Stimulated activated CD4-positive, alpha-beta T cell treated with anti-CD3 and anti-CD28 coated beads, Interleukin-4, amount 100 ng/mL, for 48 hours (primary cell): ENCODE data around the gene DAB1.
"Not testable (repeated sequence)": the region's sequence is repeated elsewhere in the genome, so short reads cannot be mapped to it uniquely, and the experiment has no call there.

Source experiments
- DNase-seq, 2 donors: peaks; one replicate each; pipeline ENCODE4 v3.0.0-alpha.2; 2020; ENCODE audit warnings: low read depth in 2 of 2

DAB1 gene

GRCh38 chr1:57220905-57221304 is 203.0 kb downstream of the DAB1 start:
- not testable (repeated sequence) for DNase-seq

DNA sequence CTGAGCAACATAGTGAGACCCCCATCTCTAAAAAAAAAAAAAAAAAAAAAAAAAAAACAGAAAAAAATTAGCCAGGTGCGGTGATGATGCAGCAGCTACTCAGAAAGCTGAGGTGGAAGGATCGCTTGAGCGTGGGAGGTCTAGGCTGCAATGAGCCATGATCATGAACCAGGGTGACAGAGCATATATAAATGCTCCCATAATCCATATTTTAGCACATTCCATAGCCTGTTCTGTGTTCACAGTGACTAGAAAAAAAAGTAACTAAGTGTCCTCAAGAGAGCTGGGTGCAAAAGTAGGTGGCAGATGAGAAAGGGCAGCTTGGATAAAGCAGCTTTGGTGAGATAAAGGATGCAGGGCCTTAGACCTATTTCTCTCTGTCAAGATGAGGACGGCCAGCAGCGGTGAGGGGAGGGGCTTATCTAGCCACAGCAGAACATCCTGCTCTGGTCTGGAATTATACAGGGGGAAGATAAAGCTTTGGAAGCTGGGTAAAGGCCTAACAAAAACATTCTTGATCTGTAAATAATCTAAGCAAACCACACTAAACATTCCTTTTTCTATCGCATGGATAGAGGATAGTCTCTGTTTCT is 205.3 kb downstream of the DAB1 start:
- no peak for DNase-seq

DNA sequence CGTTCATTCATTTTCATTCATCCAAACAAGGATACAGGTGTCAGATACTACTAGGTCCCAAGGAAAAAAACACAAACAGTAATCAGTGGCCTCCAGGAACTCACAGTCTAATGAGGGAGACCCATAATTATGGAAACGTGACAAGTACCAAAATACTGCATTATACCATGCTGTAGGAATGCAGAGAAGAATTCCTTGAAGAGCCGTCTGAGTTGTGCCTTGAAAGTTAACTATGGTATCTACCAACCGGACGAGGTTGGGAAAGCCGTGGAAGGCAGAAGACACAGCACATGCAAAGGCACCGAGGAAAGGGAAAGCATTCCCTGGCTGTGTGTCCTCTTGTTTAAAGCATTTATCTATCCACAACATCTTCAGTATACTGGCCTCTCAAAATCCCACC is 206.0 kb downstream of the DAB1 start:
- DNase-seq: no peak

DNA sequence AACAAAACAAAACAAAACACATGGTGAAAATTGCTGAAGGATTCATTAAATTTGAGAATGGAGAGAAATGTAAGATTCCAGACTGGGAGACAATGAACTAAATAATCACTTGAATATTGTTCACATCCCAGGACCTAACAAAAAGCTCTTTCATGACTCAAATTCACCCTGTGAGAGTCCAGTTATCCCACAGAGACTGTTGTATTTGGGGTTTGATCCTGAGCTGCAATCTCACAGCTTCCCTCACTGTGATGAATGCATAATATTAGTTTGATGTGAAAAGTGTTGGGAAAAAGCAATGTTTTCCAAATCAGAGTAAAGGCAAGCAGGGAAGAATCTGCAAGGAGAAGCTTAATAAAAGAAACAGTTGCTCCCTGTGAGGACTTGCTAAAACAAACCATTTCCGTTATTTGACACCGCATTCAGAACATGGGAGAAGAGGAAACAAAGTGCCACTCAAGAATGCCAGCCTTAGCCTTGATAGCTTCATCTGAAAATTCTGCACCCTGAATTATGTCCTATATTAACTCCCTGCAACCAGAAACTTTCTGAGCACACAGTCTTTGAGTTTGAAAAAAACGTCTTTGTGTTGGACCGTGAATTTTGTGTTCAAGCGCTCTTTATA is 208.8 kb downstream of the DAB1 start:
- DNase-seq: no peak

GRCh38 chr1:57210881-57211280 is 213.0 kb downstream of the DAB1 start:
- DNase-seq: no peak

- DNase-seq: no peak
Measured at GRCh38 chr1:57209495-57209894, 214.4 kb downstream of the DAB1 start.

DNA sequence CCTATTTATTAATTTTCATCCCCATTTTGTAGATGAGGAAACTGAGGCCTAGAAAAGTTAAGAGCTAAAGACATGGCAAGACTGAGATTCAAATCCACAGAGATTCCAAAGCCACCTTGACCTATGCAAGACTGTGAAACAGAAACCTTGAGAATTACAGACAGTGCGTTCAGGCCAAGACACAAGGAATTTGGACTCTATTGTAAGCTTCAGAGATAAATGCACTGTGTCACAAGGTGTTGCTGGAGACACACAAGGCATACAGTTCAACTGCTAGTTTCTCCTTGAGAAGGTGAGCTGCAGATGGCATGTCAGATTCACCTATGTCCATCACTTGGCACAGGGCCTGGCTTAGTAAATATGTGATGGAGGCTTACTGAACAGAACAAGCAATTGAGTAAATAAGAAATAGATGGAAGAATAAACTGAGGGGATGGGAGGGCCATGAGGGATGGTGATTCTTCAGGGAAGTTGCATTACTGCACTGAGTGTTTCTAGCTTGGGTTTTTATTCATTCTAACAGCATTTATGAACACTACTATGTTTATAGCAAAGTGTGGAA is 215.0 kb downstream of the DAB1 start:
- DNase-seq: no peak

DNA sequence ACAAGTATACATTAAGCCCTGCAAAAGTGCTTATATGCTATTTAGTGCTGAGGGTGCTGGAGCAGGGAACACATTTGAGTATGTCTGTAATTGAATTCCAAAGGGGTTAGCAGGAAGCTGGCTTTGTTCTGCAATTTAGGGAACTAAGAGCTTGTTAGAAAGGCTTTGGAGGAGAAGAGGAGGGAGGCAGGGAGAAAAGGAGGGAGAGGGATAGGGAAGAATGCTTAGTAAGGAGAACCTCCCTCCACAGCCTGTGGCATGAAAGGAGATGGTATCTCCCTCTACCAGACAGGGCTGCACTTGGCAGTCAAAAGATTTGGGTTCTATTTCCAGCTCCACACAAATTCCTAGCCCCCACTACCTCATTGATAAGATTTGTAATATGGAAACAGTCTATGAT is 217.8 kb downstream of the DAB1 start:
- DNase-seq: no peak

- no peak for DNase-seq
Measured at GRCh38 chr1:57204942-57205787, 218.7 kb downstream of the DAB1 start.

DNA sequence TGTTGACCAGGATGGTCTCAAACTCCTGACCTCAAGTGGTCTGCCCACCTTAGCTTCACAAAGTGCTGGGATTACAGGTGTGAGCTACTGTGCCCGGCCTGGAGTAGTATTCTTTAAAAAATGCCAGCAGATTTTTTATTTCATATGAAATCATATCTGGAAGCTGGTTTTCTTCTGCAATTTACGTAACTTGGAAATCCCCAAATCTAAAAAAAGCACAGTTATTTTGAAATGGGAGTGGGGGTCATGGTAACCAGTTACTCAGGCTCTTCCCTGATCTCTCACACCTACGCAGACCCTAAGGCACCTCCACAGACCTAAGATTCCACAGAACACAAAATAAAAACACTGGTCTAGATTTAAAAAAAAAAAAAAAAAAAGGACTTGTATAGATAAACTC is 219.8 kb downstream of the DAB1 start:
- DNase-seq: no peak

DNA sequence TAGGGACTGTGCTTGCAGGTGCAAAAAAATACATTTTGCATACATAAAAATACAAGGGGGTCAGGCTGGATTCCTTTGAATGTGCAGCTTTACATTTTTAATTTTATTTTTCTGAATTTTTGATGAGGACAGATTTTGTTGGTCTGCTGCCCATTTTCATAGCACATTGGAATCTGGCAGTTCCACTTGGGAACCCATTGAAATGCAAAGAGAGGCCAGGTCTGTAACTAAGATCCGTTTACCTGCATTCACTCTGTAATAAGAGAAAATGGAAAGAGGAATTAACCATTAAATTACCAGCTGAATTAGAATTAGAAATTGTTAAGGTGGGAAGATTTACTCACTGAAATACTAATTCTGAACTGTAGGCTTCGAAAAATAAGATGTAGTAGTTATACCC is 221.6 kb downstream of the DAB1 start:
- DNase-seq: no peak

- DNase-seq: no peak
Measured at GRCh38 chr1:57198912-57199311, 224.9 kb downstream of the DAB1 start.

DNA sequence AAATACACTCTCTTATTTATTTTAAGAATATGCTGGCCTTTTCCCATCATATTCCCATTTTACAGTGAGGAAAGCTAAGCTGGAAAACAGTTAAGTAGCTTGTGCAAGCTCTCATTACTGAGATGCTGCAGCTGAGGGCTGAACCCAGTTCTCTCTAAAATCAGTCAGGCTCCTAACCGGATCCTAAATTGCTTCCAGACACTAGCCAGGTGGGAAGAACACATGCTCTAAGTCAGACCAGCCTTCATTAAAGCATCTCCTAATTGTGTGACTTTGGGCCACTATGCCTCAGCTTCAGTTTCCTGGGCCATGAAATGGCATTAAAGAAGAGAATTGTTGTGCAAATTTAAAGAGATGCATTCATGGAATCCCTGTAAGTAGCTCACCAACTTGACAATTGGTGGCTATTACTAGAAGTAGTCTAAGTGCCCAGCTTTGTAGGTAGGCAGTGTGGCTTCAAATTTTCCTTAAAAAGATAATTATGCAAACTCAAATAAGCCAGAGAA is 228.4 kb downstream of the DAB1 start:
- no peak for DNase-seq

- DNase-seq: no peak
Measured at GRCh38 chr1:57192222-57192621, 231.6 kb downstream of the DAB1 start.

- no peak for DNase-seq
Measured at GRCh38 chr1:57190898-57191297, 233.0 kb downstream of the DAB1 start.

- DNase-seq: no peak
Measured at GRCh38 chr1:57188168-57188567, 235.7 kb downstream of the DAB1 start.

DNA sequence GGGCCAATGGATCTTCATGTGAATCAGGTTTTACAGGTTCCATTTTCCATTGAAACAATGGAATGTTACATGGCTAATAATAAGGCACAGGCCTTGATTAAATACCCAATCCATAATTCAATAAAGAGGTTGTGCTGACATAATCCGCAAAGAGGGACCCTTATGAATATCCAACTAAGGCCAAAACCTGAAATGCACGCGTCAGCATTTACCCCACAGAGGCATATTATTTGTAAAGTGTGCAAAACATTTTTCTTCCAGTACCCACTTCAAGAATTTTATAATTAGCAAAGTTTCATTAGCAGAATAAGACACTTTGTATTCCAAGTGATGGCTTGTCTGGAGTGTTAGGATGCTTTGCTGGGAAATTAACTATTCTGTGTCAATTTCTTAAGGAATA is 237.4 kb downstream of the DAB1 start:
- DNase-seq: no peak

GRCh38 chr1:57179001-57179400 is 244.9 kb downstream of the DAB1 start:
- DNase-seq: no peak

DNA sequence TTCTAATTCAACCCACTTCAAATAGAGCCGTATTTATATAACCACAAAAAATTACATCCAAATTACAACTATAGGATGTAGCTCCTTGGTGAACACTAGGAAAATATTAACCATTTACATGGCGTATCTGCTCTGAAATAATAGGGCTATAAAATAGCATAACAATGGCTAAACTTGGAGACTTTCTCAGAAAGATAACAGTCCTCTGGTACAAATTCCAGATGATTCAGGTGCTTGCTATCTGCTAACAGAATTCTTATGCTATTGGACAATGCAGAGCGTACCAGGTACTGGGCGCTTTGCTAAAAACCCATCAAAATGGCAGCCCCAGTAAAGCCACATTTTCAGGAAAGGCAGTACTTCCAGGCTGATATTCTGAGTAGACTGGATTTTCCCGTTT is 248.4 kb downstream of the DAB1 start:
- no peak for DNase-seq

- DNase-seq: no peak
Measured at GRCh38 chr1:57172040-57172439, 251.8 kb downstream of the DAB1 start.

- DNase-seq: no peak
Measured at GRCh38 chr1:57167997-57168396, 255.9 kb downstream of the DAB1 start.

DNA sequence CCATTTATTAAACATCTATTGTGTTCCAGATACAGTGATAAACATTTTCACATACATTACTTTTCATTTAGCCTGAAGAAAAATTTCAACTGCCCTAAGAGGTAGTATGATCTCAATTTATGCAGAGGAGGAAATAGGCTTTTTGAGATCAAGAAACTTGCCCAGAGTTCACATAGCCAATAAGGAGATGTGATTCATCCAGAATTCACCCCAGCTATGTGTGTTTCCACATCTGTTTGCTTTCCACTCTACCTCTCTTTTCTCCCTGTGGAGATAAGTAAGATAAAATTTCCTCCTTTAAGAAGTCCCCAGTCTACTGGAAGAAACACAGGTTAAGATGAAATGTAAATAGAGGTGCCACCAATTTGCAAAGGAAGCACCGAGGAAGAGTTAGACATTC is 258.3 kb downstream of the DAB1 start:
- no peak for DNase-seq

- no peak for DNase-seq
Measured at GRCh38 chr1:57164584-57164983, 259.3 kb downstream of the DAB1 start.
